Hepatocyte (in vitro differentiated cells): Measurements from ENCODE around the gene ERFL. TPM values are rescaled to one million over a fixed set of nuclear protein-coding genes. Genes with fewer than 3 reads are reported as not detected.

Experiments used
- DNase-seq: peaks from one replicate; pipeline ENCODE4 v3.0.0-alpha.2; 2016; ENCODE audit warnings: low spot score
- H2AFZ ChIP-seq: fragments of 200-600 bp; sonication (generic); 2 replicates; pipeline ENCODE4 v1.6.0; 2016; ENCODE audit warnings: antibody characterized with exemption, mild to moderate bottlenecking
- H3K27ac ChIP-seq: fragments of 200-600 bp; sonication (generic); 2 replicates; pipeline ENCODE4 v1.5.1; 2016; ENCODE audit warnings: mild to moderate bottlenecking
- H3K27me3 ChIP-seq: fragments of 200-600 bp; sonication (generic); 2 replicates; pipeline ENCODE4 v1.6.1; 2016
- H3K36me3 ChIP-seq: fragments of 200-600 bp; sonication (generic); replicated peaks from 2 replicates; pipeline ENCODE4 v1.5.1; 2016; ENCODE audit warnings: low read depth; ENCODE audit not compliant: insufficient read depth
- H3K4me1 ChIP-seq: fragments of 200-600 bp; sonication (generic); 2 replicates; pipeline ENCODE4 v1.5.1; 2016; ENCODE audit warnings: mild to moderate bottlenecking, moderate library complexity; ENCODE audit not compliant: insufficient read depth
- H3K4me2 ChIP-seq: fragments of 200-600 bp; sonication (generic); 2 replicates; pipeline ENCODE4 v1.6.0; 2016
- H3K4me3 ChIP-seq: fragments of 200-600 bp; sonication (generic); 2 replicates; pipeline ENCODE4 v1.5.1; 2016; ENCODE audit warnings: mild to moderate bottlenecking
- H3K79me2 ChIP-seq: fragments of 200-600 bp; sonication (generic); 2 replicates; pipeline ENCODE4 v1.6.0; 2017; ENCODE audit warnings: mild to moderate bottlenecking
- H3K9me2 ChIP-seq: fragments of 200-600 bp; sonication (generic); replicated peaks from 2 replicates; pipeline ENCODE4 v1.6.0; 2017; ENCODE audit warnings: mild to moderate bottlenecking; ENCODE audit not compliant: insufficient read depth
- H3K9me3 ChIP-seq: fragments of 200-600 bp; sonication (generic); 2 replicates; pipeline ENCODE4 v1.5.1; 2016; ENCODE audit warnings: low read depth, mild to moderate bottlenecking
- H4K20me1 ChIP-seq: fragments of 200-600 bp; sonication (generic); 2 replicates; pipeline ENCODE4 v1.6.0; 2016; ENCODE audit warnings: mild to moderate bottlenecking; ENCODE audit not compliant: insufficient read depth, poor library complexity, severe bottlenecking
- CTCF ChIP-seq: fragments of 200-600 bp; sonication (generic); IDR thresholded peaks from 2 replicates; pipeline ENCODE4 v1.5.1; 2016; ENCODE audit warnings: antibody characterized with exemption, mild to moderate bottlenecking; ENCODE audit not compliant: poor library complexity
- EZH2 ChIP-seq: fragments of 200-600 bp; sonication (generic); IDR thresholded peaks from 2 replicates; pipeline ENCODE4 v1.6.1; 2016; ENCODE audit warnings: antibody characterized with exemption, mild to moderate bottlenecking, borderline replicate concordance
- EZH2phosphoT487 ChIP-seq: fragments of 200-600 bp; sonication (generic); IDR thresholded peaks from one replicate; pipeline ENCODE4 v1.6.1; 2018; ENCODE audit warnings: antibody characterized with exemption, mild to moderate bottlenecking, low read depth, moderate library complexity; ENCODE audit not compliant: unreplicated experiment, severe bottlenecking
- WGBS: methylation state at CpG from one replicate; pipeline ENCODE4 v1.1.6; 2016; ENCODE audit warnings: low lambda C conversion rate; ENCODE audit errors: missing lambda C conversion rate; 5-methylcytosine and 5-hydroxymethylcytosine counted together
- polyA plus RNA-seq: library from polyadenylated mRNA; unstranded; fragments of >200 nt; fragmentation: Nextera tagmentation; extraction: Ambion mirVana; gene quantifications from 2 replicates; pipeline ENCODE4 v1.2.1, GENCODE V29; 2016
- total RNA-seq: library from RNA; depleted of rRNA; stranded (reverse); fragments of >200 nt; gene quantifications from 2 replicates; pipeline ENCODE4 v1.2.3, GENCODE V29; 2014

ERFL gene
- total and polyA plus RNA-seq, 2 experiments from 2014 or later = 0.53 TPM; not detected in 1

- no peak overlapping the region for H2AFZ ChIP-seq
- peaks cover 26% of the 10 kb centered on the region for H3K27me3 ChIP-seq
- no peak for TF ChIP-seq EZH2
- TF ChIP-seq EZH2phosphoT487 = no peak
- no peak for TF ChIP-seq CTCF
- no peak overlapping the region for H3K27ac ChIP-seq
- peaks cover 15% of the 10 kb centered on the region for H3K4me1 ChIP-seq
- WGBS = 92% methylated on average over 24 of the region's 25 CpGs
- no peaks in the 10 kb centered on the region for H3K9me3 ChIP-seq
- no peaks in the 10 kb centered on the region for H3K9me2 ChIP-seq
- no peaks in the 10 kb centered on the region for H3K36me3 ChIP-seq
- H4K20me1 ChIP-seq = no peaks in the 10 kb centered on the region
- no peak for DNase-seq
- H3K4me3 ChIP-seq = no peak overlapping the region
- no peak overlapping the region for H3K4me2 ChIP-seq
- no peaks in the 10 kb centered on the region for H3K79me2 ChIP-seq
Observed at GRCh38 chr19:41907994-41908615, 20.1 kb downstream of the ERFL start.

GRCh38 chr19:41906916-41907680, 21.2 kb downstream of the ERFL start:
- no peaks in the 10 kb centered on the region for H4K20me1 ChIP-seq
- H3K27me3 ChIP-seq = peaks cover 17% of the 10 kb centered on the region
- H3K9me3 ChIP-seq = no peaks in the 10 kb centered on the region
- H3K4me1 ChIP-seq = peaks cover 15% of the 10 kb centered on the region
- no peaks in the 10 kb centered on the region for H3K36me3 ChIP-seq
- H3K4me3 ChIP-seq = no peak overlapping the region
- no peak for DNase-seq
- H2AFZ ChIP-seq = no peak overlapping the region
- H3K27ac ChIP-seq = no peak overlapping the region
- WGBS = 86% methylated on average over 20 of the region's 21 CpGs
- no peaks in the 10 kb centered on the region for H3K9me2 ChIP-seq
- H3K79me2 ChIP-seq = no peaks in the 10 kb centered on the region
- H3K4me2 ChIP-seq = no peak overlapping the region
- no peak for TF ChIP-seq EZH2
- TF ChIP-seq CTCF = no peak
- TF ChIP-seq EZH2phosphoT487 = no peak

- Histone ChIP-seq H4K20me1 (no peaks in the 10 kb centered on the region), H3K27ac (no peak overlapping the region), H3K27me3 (peaks cover 9% of the 10 kb centered on the region), H3K9me3 (no peaks in the 10 kb centered on the region), H3K36me3 (no peaks in the 10 kb centered on the region), H3K4me2 (no peak overlapping the region), H3K4me3 (no peak overlapping the region), H3K4me1 (peaks cover 15% of the 10 kb centered on the region), H3K9me2 (no peaks in the 10 kb centered on the region), H2AFZ (no peak overlapping the region), H3K79me2 (no peaks in the 10 kb centered on the region)
- TF ChIP-seq CTCF (no peak), EZH2phosphoT487 (no peak), EZH2 (no peak)
- DNase-seq = no peak
- 87% methylated on average over 6 of the region's 9 CpGs for WGBS
Observed at GRCh38 chr19:41906271-41906670, 22.0 kb downstream of the ERFL start.
